ENCODE measurements around the gene SORCS1. TPM values are rescaled to one million over a fixed set of nuclear protein-coding genes. Genes with fewer than 3 reads are reported as not detected.

SORCS1 gene
- total RNA-seq, 2 experiments from 2014 or later: not detected

GRCh38 chr10:107064075-107064474 lies 100.4 kb downstream of the SORCS1 start:
- H3K4me1 Mint-ChIP-seq (ENCODE audit: low read depth): no peaks in the 10 kb centered on the region
- peaks cover 0 to 3% of the 10 kb centered on the region in 2 experiments for H3K9me3 ChIP-seq (ENCODE audit: control insufficient read depth in 1 of 2, insufficient read depth in 1 of 2, low read length in 2 of 2)
- H3K4me3 Mint-ChIP-seq: no peak overlapping the region
- no peaks in the 10 kb centered on the region for H3K36me3 ChIP-seq (ENCODE audit: insufficient read depth, low read length)
- DNase-seq: no peak
- H3K36me3 Mint-ChIP-seq (ENCODE audit: low read depth): no peaks in the 10 kb centered on the region
- no peak overlapping the region for H3K4me3 ChIP-seq (ENCODE audit: low read length)
- H3K27me3 Mint-ChIP-seq: no peaks in the 10 kb centered on the region
- no peak for TF ChIP-seq CTCF (IDR thresholded peaks at IDR 0.05)
- H3K27ac ChIP-seq (ENCODE audit: low read depth in 1 of 2, low read length in 2 of 2): no peak overlapping the region
- intact Hi-C loops (cut with DNase I, micrococcal nuclease): no loop called here
- H3K4me1 ChIP-seq (ENCODE audit: insufficient read depth, low read length): no peaks in the 10 kb centered on the region
- CTCF ChIA-PET: no interaction called here
- no peak overlapping the region for H3K27ac Mint-ChIP-seq
- ATAC-seq (ENCODE audit: poor library complexity): no peak
- H3K27me3 ChIP-seq (ENCODE audit: control insufficient read depth in 1 of 2, insufficient read depth in 2 of 2, low read length in 2 of 2): no peaks in the 10 kb centered on the region
- peaks cover 3% of the 10 kb centered on the region for H3K9me3 Mint-ChIP-seq
- POLR2A ChIA-PET: interaction anchor here (0.8 kb wide), 1 partner anchor 28 kb away, joined by 3 read pairs; no protein-coding TSS in a partner anchor

GRCh38 chr10:107059872-107060271 lies 104.6 kb downstream of the SORCS1 start:
- TF ChIP-seq CTCF (IDR thresholded peaks at IDR 0.05): no peak
- no peaks in the 10 kb centered on the region for H3K36me3 Mint-ChIP-seq (ENCODE audit: low read depth)
- intact Hi-C loops (cut with DNase I, micrococcal nuclease): no loop called here
- H3K4me3 ChIP-seq (ENCODE audit: low read length): no peak overlapping the region
- ChIA-PET CTCF (no interaction called here), POLR2A (no interaction called here)
- no peaks in the 10 kb centered on the region for H3K36me3 ChIP-seq (ENCODE audit: insufficient read depth, low read length)
- DNase-seq (no peak), ATAC-seq (ENCODE audit: poor library complexity) (no peak)
- H3K27me3 Mint-ChIP-seq: no peaks in the 10 kb centered on the region
- no peaks in the 10 kb centered on the region for H3K9me3 Mint-ChIP-seq
- no peaks in the 10 kb centered on the region for H3K4me1 ChIP-seq (ENCODE audit: insufficient read depth, low read length)
- H3K4me3 Mint-ChIP-seq: no peak overlapping the region
- no peak overlapping the region for H3K27ac Mint-ChIP-seq
- no peaks in the 10 kb centered on the region for H3K27me3 ChIP-seq (ENCODE audit: control insufficient read depth in 1 of 2, insufficient read depth in 2 of 2, low read length in 2 of 2)
- no peaks in the 10 kb centered on the region for H3K4me1 Mint-ChIP-seq (ENCODE audit: low read depth)
- no peaks in the 10 kb centered on the region for H3K9me3 ChIP-seq (ENCODE audit: control insufficient read depth in 1 of 2, insufficient read depth in 1 of 2, low read length in 2 of 2)
- H3K27ac ChIP-seq (ENCODE audit: low read depth in 1 of 2, low read length in 2 of 2): no peak overlapping the region

GRCh38 chr10:107059068-107059804 lies 105.3 kb downstream of the SORCS1 start:
- Mint-ChIP-seq H3K36me3 (ENCODE audit: low read depth) (no peaks in the 10 kb centered on the region), H3K4me3 (no peak overlapping the region), H3K27ac (no peak overlapping the region), H3K9me3 (no peaks in the 10 kb centered on the region), H3K27me3 (no peaks in the 10 kb centered on the region), H3K4me1 (ENCODE audit: low read depth) (no peaks in the 10 kb centered on the region)
- no peaks in the 10 kb centered on the region for H3K9me3 ChIP-seq (ENCODE audit: control insufficient read depth in 1 of 2, insufficient read depth in 1 of 2, low read length in 2 of 2)
- DNase-seq: no peak
- ChIA-PET POLR2A (no interaction called here), CTCF (no interaction called here)
- no peak overlapping the region for H3K4me3 ChIP-seq (ENCODE audit: low read length)
- no peaks in the 10 kb centered on the region for H3K27me3 ChIP-seq (ENCODE audit: control insufficient read depth in 1 of 2, insufficient read depth in 2 of 2, low read length in 2 of 2)
- intact Hi-C loops (cut with DNase I, micrococcal nuclease): no loop called here
- no peaks in the 10 kb centered on the region for H3K4me1 ChIP-seq (ENCODE audit: insufficient read depth, low read length)
- no peak for ATAC-seq (ENCODE audit: poor library complexity)
- no peak for TF ChIP-seq CTCF (IDR thresholded peaks at IDR 0.05)
- no peak overlapping the region for H3K27ac ChIP-seq (ENCODE audit: low read depth in 1 of 2, low read length in 2 of 2)
- no peaks in the 10 kb centered on the region for H3K36me3 ChIP-seq (ENCODE audit: insufficient read depth, low read length)

Measured in CD4-positive, alpha-beta T cell (primary cell).